Measurements from ENCODE around the gene SULT1C3. TPM values are rescaled to one million over a fixed set of nuclear protein-coding genes. Genes with fewer than 3 reads are reported as not detected.

The SULT1C3 gene
- total and polyA plus RNA-seq, 4 donors, result not detected

GRCh38 chr2:108266218-108266617 is 26.4 kb downstream of the SULT1C3 start:
- Histone ChIP-seq H3K4me1 (ENCODE audit: control insufficient read depth in 4 of 4, insufficient read depth in 4 of 4, low read length in 3 of 4) (peaks cover 0 to 7% (median 4%) of the 10 kb centered on the region in 4 donors), H3K9ac (ENCODE audit: low read depth in 1 of 2, low read length in 2 of 2) (no peak overlapping the region), H3K36me3 (ENCODE audit: control insufficient read depth in 4 of 4, insufficient read depth in 3 of 4, low read depth in 1 of 4, low read length in 3 of 4) (no peaks in the 10 kb centered on the region), H3K9me3 (ENCODE audit: control insufficient read depth in 4 of 4, low read length in 3 of 4) (no peaks in the 10 kb centered on the region), H3K4me3 (ENCODE audit: low read depth in 1 of 3, low read length in 3 of 3) (no peak overlapping the region), H3K27me3 (ENCODE audit: control insufficient read depth in 4 of 4, insufficient read depth in 4 of 4, low read length in 3 of 4) (no peaks in the 10 kb centered on the region), H3K27ac (ENCODE audit: low read depth in 1 of 2, low read length in 2 of 2) (no peak overlapping the region)
- WGBS, result 50% methylated on average over 3 of the region's 3 CpGs
- no peak for TF ChIP-seq RXRA (IDR thresholded peaks at IDR 0.05)
- TF ChIP-seq RAD21 (IDR thresholded peaks at IDR 0.05), result no peak
- TF ChIP-seq FOXA2 (IDR thresholded peaks at IDR 0.05), result no peak
- TF ChIP-seq NR2F2 (IDR thresholded peaks at IDR 0.05), result no peak
- TF ChIP-seq ATF3 (IDR thresholded peaks at IDR 0.05), result no peak
- TF ChIP-seq JUND (IDR thresholded peaks at IDR 0.05), result no peak
- no peak for TF ChIP-seq HNF4A (conservative IDR thresholded peaks at IDR 0.05)
- TF ChIP-seq GABPA (IDR thresholded peaks at IDR 0.05 in 1 of 2, conservative IDR thresholded peaks at IDR 0.05 in 1 of 2), result no peak
- TF ChIP-seq, protein P1, sequence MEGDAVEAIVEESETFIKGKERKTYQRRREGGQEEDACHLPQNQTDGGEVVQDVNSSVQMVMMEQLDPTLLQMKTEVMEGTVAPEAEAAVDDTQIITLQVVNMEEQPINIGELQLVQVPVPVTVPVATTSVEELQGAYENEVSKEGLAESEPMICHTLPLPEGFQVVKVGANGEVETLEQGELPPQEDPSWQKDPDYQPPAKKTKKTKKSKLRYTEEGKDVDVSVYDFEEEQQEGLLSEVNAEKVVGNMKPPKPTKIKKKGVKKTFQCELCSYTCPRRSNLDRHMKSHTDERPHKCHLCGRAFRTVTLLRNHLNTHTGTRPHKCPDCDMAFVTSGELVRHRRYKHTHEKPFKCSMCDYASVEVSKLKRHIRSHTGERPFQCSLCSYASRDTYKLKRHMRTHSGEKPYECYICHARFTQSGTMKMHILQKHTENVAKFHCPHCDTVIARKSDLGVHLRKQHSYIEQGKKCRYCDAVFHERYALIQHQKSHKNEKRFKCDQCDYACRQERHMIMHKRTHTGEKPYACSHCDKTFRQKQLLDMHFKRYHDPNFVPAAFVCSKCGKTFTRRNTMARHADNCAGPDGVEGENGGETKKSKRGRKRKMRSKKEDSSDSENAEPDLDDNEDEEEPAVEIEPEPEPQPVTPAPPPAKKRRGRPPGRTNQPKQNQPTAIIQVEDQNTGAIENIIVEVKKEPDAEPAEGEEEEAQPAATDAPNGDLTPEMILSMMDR (IDR thresholded peaks at IDR 0.05; ENCODE audit: low read depth, low read length, missing input control), result no peak
- TF ChIP-seq, protein P2, sequence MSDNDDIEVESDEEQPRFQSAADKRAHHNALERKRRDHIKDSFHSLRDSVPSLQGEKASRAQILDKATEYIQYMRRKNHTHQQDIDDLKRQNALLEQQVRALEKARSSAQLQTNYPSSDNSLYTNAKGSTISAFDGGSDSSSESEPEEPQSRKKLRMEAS (IDR thresholded peaks at IDR 0.05), result no peak
- TF ChIP-seq SP1 (IDR thresholded peaks at IDR 0.05), result no peak
- TF ChIP-seq EGR1 (IDR thresholded peaks at IDR 0.05; ENCODE audit: low read depth in 2 of 2), result no peak
- TF ChIP-seq TAF1 (conservative IDR thresholded peaks at IDR 0.05), result no peak
- TF ChIP-seq FOXA1 (IDR thresholded peaks at IDR 0.05), result no peak
- no peak for DNase-seq (ENCODE audit: low spot score)

- no peaks in the 10 kb centered on the region for H3K36me3 ChIP-seq (ENCODE audit: control insufficient read depth in 4 of 4, insufficient read depth in 3 of 4, low read depth in 1 of 4, low read length in 3 of 4)
- H3K9me3 ChIP-seq (ENCODE audit: control insufficient read depth in 4 of 4, low read length in 3 of 4), result no peaks in the 10 kb centered on the region
- DNase-seq (ENCODE audit: low spot score), result no peak
- no peak overlapping the region for H3K4me3 ChIP-seq (ENCODE audit: low read depth in 1 of 3, low read length in 3 of 3)
- no peak for TF ChIP-seq HNF4A (conservative IDR thresholded peaks at IDR 0.05)
- TF ChIP-seq RAD21 (IDR thresholded peaks at IDR 0.05), result no peak
- TF ChIP-seq ATF3 (IDR thresholded peaks at IDR 0.05), result no peak
- no peak for TF ChIP-seq NR2F2 (IDR thresholded peaks at IDR 0.05)
- no peak for TF ChIP-seq JUND (IDR thresholded peaks at IDR 0.05)
- TF ChIP-seq HNF4G (IDR thresholded peaks at IDR 0.05), result no peak
- TF ChIP-seq, protein P3, sequence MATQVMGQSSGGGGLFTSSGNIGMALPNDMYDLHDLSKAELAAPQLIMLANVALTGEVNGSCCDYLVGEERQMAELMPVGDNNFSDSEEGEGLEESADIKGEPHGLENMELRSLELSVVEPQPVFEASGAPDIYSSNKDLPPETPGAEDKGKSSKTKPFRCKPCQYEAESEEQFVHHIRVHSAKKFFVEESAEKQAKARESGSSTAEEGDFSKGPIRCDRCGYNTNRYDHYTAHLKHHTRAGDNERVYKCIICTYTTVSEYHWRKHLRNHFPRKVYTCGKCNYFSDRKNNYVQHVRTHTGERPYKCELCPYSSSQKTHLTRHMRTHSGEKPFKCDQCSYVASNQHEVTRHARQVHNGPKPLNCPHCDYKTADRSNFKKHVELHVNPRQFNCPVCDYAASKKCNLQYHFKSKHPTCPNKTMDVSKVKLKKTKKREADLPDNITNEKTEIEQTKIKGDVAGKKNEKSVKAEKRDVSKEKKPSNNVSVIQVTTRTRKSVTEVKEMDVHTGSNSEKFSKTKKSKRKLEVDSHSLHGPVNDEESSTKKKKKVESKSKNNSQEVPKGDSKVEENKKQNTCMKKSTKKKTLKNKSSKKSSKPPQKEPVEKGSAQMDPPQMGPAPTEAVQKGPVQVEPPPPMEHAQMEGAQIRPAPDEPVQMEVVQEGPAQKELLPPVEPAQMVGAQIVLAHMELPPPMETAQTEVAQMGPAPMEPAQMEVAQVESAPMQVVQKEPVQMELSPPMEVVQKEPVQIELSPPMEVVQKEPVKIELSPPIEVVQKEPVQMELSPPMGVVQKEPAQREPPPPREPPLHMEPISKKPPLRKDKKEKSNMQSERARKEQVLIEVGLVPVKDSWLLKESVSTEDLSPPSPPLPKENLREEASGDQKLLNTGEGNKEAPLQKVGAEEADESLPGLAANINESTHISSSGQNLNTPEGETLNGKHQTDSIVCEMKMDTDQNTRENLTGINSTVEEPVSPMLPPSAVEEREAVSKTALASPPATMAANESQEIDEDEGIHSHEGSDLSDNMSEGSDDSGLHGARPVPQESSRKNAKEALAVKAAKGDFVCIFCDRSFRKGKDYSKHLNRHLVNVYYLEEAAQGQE (IDR thresholded peaks at IDR 0.05), result no peak
- TF ChIP-seq FOXA1 (IDR thresholded peaks at IDR 0.05), result no peak
- TF ChIP-seq, protein P1 (IDR thresholded peaks at IDR 0.05; ENCODE audit: low read depth, low read length, missing input control), result no peak
- no peak for TF ChIP-seq ZBTB33 (IDR thresholded peaks at IDR 0.05)
- TF ChIP-seq GABPA (IDR thresholded peaks at IDR 0.05 in 1 of 2, conservative IDR thresholded peaks at IDR 0.05 in 1 of 2), result no peak
- no peak for TF ChIP-seq TAF1 (conservative IDR thresholded peaks at IDR 0.05)
- no peak for TF ChIP-seq YY1 (IDR thresholded peaks at IDR 0.05)
- no peak for TF ChIP-seq FOXA2 (IDR thresholded peaks at IDR 0.05)
- no peak for TF ChIP-seq EGR1 (IDR thresholded peaks at IDR 0.05; ENCODE audit: low read depth in 2 of 2)
- TF ChIP-seq, protein P2 (IDR thresholded peaks at IDR 0.05), result no peak
- no peak for TF ChIP-seq RXRA (IDR thresholded peaks at IDR 0.05)
- TF ChIP-seq SP1 (IDR thresholded peaks at IDR 0.05), result no peak
- H3K27me3 ChIP-seq (ENCODE audit: control insufficient read depth in 4 of 4, insufficient read depth in 4 of 4, low read length in 3 of 4), result no peaks in the 10 kb centered on the region
- H3K9ac ChIP-seq (ENCODE audit: low read depth in 1 of 2, low read length in 2 of 2), result no peak overlapping the region
- peaks cover 0 to 8% (median 4%) of the 10 kb centered on the region in 4 donors for H3K4me1 ChIP-seq (ENCODE audit: control insufficient read depth in 4 of 4, insufficient read depth in 4 of 4, low read length in 3 of 4)
- 56% methylated on average over 5 of the region's 5 CpGs for WGBS
- no peak overlapping the region for H3K27ac ChIP-seq (ENCODE audit: low read depth in 1 of 2, low read length in 2 of 2)
Measured at GRCh38 chr2:108267101-108267500, 27.3 kb downstream of the SULT1C3 start.

Data from liver (tissue), 9 donors.